Activated CD8-positive, alpha-beta T cell treated with anti-CD3 and anti-CD28 coated beads for 36 hours (primary cell): ENCODE measurements around the gene CYB561D2. TPM values are rescaled to one million over a fixed set of nuclear protein-coding genes. Genes with fewer than 3 reads are reported as not detected.

Experiments
- ATAC-seq: fragments of 200-7000 bp; cut with Tn5 transposase; one replicate; pipeline ENCODE4 v1.10.0; 2021; ENCODE audit warnings: mild to moderate bottlenecking, moderate library complexity
- CTCF ChIA-PET: fragments of 350-600 bp; sonication (Branson Sonifier 250); formaldehyde crosslinking; loops from one replicate; lab custom pipeline; 2021; ENCODE audit warnings: antibody characterized with exemption; lab: Charles Lee
- POLR2A ChIA-PET: fragments of 350-600 bp; sonication (Branson Sonifier 250); formaldehyde crosslinking; loops from one replicate; lab custom pipeline; 2021; ENCODE audit warnings: antibody characterized with exemption; lab: Charles Lee
- DNase-seq: peaks from one replicate; pipeline ENCODE4 v3.0.0-alpha.2; 2020
- H3K27ac Mint-ChIP-seq: one replicate; pipeline ENCODE4 v1.8.0; 2021; ENCODE audit warnings: mild to moderate bottlenecking, mixed read lengths
- H3K27me3 Mint-ChIP-seq: one replicate; pipeline ENCODE4 v1.8.0; 2021; ENCODE audit warnings: mixed read lengths
- H3K36me3 Mint-ChIP-seq: one replicate; pipeline ENCODE4 v1.8.0; 2021; ENCODE audit warnings: low read depth, mixed read lengths
- H3K4me1 Mint-ChIP-seq: one replicate; pipeline ENCODE4 v1.8.0; 2021; ENCODE audit warnings: low read depth, mixed read lengths
- H3K4me3 Mint-ChIP-seq: one replicate; pipeline ENCODE4 v1.8.0; 2021; ENCODE audit warnings: mild to moderate bottlenecking, moderate library complexity, mixed read lengths
- H3K9me3 Mint-ChIP-seq: one replicate; pipeline ENCODE4 v1.8.0; 2021; ENCODE audit warnings: mixed read lengths
- CTCF ChIP-seq: fragments of 200-600 bp; IDR thresholded peaks from one replicate; pipeline ENCODE4 v1.8.0; 2022; ENCODE audit warnings: antibody characterized with exemption, mild to moderate bottlenecking
- intact Hi-C: fragments of 100-400 bp; cut with micrococcal nuclease; formaldehyde crosslinking; loops from one replicate; pipeline ENCODE4 v1.10.0; 2022
- total RNA-seq, 2 experiments: library from RNA; stranded (reverse); gene quantifications; one replicate each; pipeline ENCODE4 v1.2.3, GENCODE V29; 2021

CYB561D2 gene
- total RNA-seq, 2 experiments from 2014 or later, result 17.1 to 18.2 TPM

- DNase-seq, result no peak
- Mint-ChIP-seq H3K36me3 (peaks cover 25% of the 10 kb centered on the region), H3K4me1 (peaks cover 40% of the 10 kb centered on the region), H3K27ac (peak overlapping the region; percentile 85), H3K27me3 (no peaks in the 10 kb centered on the region), H3K4me3 (peak overlapping the region; percentile 88), H3K9me3 (no peaks in the 10 kb centered on the region)
- intact Hi-C loops, result no loop called here
- ATAC-seq, result no peak
- TF ChIP-seq CTCF, result no peak
- POLR2A ChIA-PET, result no interaction called here
- CTCF ChIA-PET, result no interaction called here
These were observed 7.8 kb downstream of the CYB561D2 start for GRCh38 chr3:50358355-50358910.

GRCh38 chr3:50358911-50359759, 8.5 kb downstream of the CYB561D2 start, which contains the start of gene TMEM115:
Gene TMEM115 (minus strand): TSS chr3:50359521. CDS start chr3:50359063, 458 bp downstream.
- ChIA-PET CTCF (interaction anchor here (0.9 to 1.2 kb wide), 2 partner anchors 11 to 21 kb away, joined by 3 to 4 read pairs; no protein-coding TSS in a partner anchor), POLR2A (interaction anchor here (0.6 to 1.1 kb wide), 4 partner anchors 8 to 253 kb away, joined by 3 to 4 read pairs (median 3); partner anchors contain the start of genes CISH and ZMYND10)
- H3K4me1 Mint-ChIP-seq, result peaks cover 40% of the 10 kb centered on the region
- no peaks in the 10 kb centered on the region for H3K9me3 Mint-ChIP-seq
- peak; percentile 98 for DNase-seq
- TF ChIP-seq CTCF, result no peak
- H3K4me3 Mint-ChIP-seq, result peak within 1 kb of the TSS; percentile 88
- ATAC-seq, result peak; percentile 100
- intact Hi-C loops, result no loop called here
- H3K27ac Mint-ChIP-seq, result peak within 1 kb of the TSS; percentile 95
- H3K36me3 Mint-ChIP-seq, result peaks cover 25% of the 10 kb centered on the region
- no peaks in the 10 kb centered on the region for H3K27me3 Mint-ChIP-seq

GRCh38 chr3:50359760-50360110, 9.1 kb downstream of the CYB561D2 start:
- CTCF ChIA-PET, result interaction anchor here (0.9 to 1.2 kb wide), 2 partner anchors 11 to 21 kb away, joined by 3 to 4 read pairs; no protein-coding TSS in a partner anchor
- H3K4me1 Mint-ChIP-seq, result peaks cover 38% of the 10 kb centered on the region

GRCh38 chr3:50364573-50365079, 14.0 kb downstream of the CYB561D2 start:
- no peaks in the 10 kb centered on the region for H3K27me3 Mint-ChIP-seq
- peak overlapping the region; percentile 74 for H3K4me3 Mint-ChIP-seq
- DNase-seq (no peak), ATAC-seq (peak; percentile 26)
- H3K9me3 Mint-ChIP-seq, result no peaks in the 10 kb centered on the region
- no peak for TF ChIP-seq CTCF
- POLR2A ChIA-PET, result interaction anchor here (0.9 to 1.6 kb wide), 6 partner anchors 10 to 205 kb away, joined by 3 to 8 read pairs (median 4); partner anchors contain the start of genes CYB561D2, HEMK1 and NPRL2
- intact Hi-C loops, result no loop called here
- H3K27ac Mint-ChIP-seq, result no peak overlapping the region
- H3K4me1 Mint-ChIP-seq, result peaks cover 19% of the 10 kb centered on the region
- CTCF ChIA-PET, result interaction anchor here (1.1 to 1.8 kb wide), 5 partner anchors 12 to 185 kb away, joined by 3 to 7 read pairs (median 3); no protein-coding TSS in a partner anchor
- H3K36me3 Mint-ChIP-seq, result no peaks in the 10 kb centered on the region

More at GRCh38 chr3:50359760-50360110, 9.1 kb downstream of the CYB561D2 start:
- no peaks in the 10 kb centered on the region for H3K9me3 Mint-ChIP-seq
- peak overlapping the region; percentile 95 for H3K27ac Mint-ChIP-seq
- POLR2A ChIA-PET, result interaction anchor here (0.6 to 1.1 kb wide), 4 partner anchors 9 to 252 kb away, joined by 3 to 4 read pairs (median 3); partner anchors contain the start of genes CISH and ZMYND10
- peak overlapping the region; percentile 88 for H3K4me3 Mint-ChIP-seq
- no peak for TF ChIP-seq CTCF
- H3K27me3 Mint-ChIP-seq, result no peaks in the 10 kb centered on the region
- peaks cover 21% of the 10 kb centered on the region for H3K36me3 Mint-ChIP-seq
- DNase-seq, result no peak
- intact Hi-C loops, result no loop called here
- ATAC-seq, result peak; percentile 15
